A549 treated with RU486 at 1 μM for 4 hours (cell line): ENCODE results near the gene GCM1. TPM values are rescaled to one million over a fixed set of nuclear protein-coding genes. Genes with fewer than 3 reads are reported as not detected.

Experiments
- total RNA-seq: library from RNA; stranded (reverse); fragments of 200-300 nt; extraction: Qiagen RNA extraction; gene quantifications from 5 replicates; pipeline ENCODE4 v1.2.3, GENCODE V29; 2022; ENCODE audit warnings: low read depth

GCM1 gene
- total RNA-seq, result 0.03 to 0.11 TPM (median 0.07 TPM) in 3 of 5 replicates, not detected in the others

DNA sequence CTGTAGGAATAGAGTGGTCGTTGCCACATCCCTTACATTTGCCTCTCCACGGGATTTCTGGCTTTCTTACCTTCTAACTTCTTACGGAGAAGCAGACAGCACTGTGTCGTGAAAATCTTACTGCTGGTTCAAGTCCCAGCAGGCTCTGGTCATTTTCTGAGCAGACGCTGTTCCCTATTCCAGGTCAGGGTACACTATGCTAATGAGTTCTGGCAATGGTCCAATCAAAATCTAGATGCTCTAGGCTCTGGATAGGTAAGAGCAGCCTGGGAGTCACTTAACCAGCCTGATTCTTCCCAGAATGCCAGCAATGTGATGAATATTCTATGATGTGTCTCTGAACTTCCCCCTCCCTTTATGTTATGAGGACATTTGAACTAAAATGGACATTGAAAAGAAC, at the start of gene GCM1:
TSS of gene GCM1 (minus strand) at position 158 of the 400 bp plus-strand sequence. CDS start 3,209 bp downstream, outside the sequence.

Other genes starting within 250 kb of the GCM1 start
- gene GSTA3, start 239.1 kb downstream of the GCM1 start, total RNA-seq, result not detected in 5 replicates
- gene GSTA4, start 153.6 kb downstream of the GCM1 start, total RNA-seq, result 5.4 to 11.1 TPM (median 8.7 TPM) in 5 replicates
- gene CILK1, start 87.0 kb downstream of the GCM1 start, total RNA-seq, result 1.5 to 3.5 TPM (median 2.9 TPM) in 5 replicates
- 30.8 to 42.1 TPM (median 33.9 TPM) in 5 replicates for gene FBXO9, start 83.4 kb downstream of the GCM1 start, total RNA-seq
- gene ELOVL5, start 200.1 kb upstream of the GCM1 start, total RNA-seq, result 41.9 to 77.9 TPM (median 71.5 TPM) in 5 replicates